Gastroesophageal sphincter (tissue), 4 donors: ENCODE data around the gene FAAH. TPM values are rescaled to one million over a fixed set of nuclear protein-coding genes. Genes with fewer than 3 reads are reported as not detected.
A peak's percentile ranks its signal among the peaks of the same experiment; 100 is the strongest.

ENCODE experiments used
- ATAC-seq: fragments of 150-250 bp; one replicate; pipeline ENCODE4 v1.9.1; 2016; ENCODE audit warnings: mild to moderate bottlenecking, moderate library complexity
- H3K27ac ChIP-seq, 4 donors: fragments of 200-600 bp; sonication (generic) in 3 of 4; 1 replicate in 3 of 4; 2 replicates in 1 of 4; pipeline ENCODE4 v1.5.1; 2016 to 2019
- H3K27me3 ChIP-seq: fragments of 200-600 bp; sonication (generic); one replicate; pipeline ENCODE4 v1.5.1; 2019
- H3K36me3 ChIP-seq, 2 donors: fragments of 200-600 bp; sonication (generic); one replicate each; pipeline ENCODE4 v1.5.1; 2019; ENCODE audit warnings: control low read depth in 1 of 2
- H3K4me1 ChIP-seq, 3 donors: fragments of 200-600 bp; sonication (generic); 1 replicate in 2 of 3; 2 replicates in 1 of 3; pipeline ENCODE4 v1.5.1; 2016 to 2019; ENCODE audit warnings: control low read depth in 2 of 3
- H3K4me3 ChIP-seq, 2 donors: fragments of 200-600 bp; sonication (generic); one replicate each; pipeline ENCODE4 v1.5.1; 2019; ENCODE audit warnings: mild to moderate bottlenecking in 1 of 2, moderate library complexity in 1 of 2
- H3K9me3 ChIP-seq, 3 donors: fragments of 200-600 bp; sonication (generic); one replicate each; pipeline ENCODE4 v1.5.1; 2017 to 2019; ENCODE audit warnings: control low read depth in 2 of 3
- CTCF ChIP-seq, 4 experiments: fragments of 200-600 bp in 2 of 4; fragments of 450-650 bp in 2 of 4; sonication (generic) in 1 of 4; IDR thresholded peaks; one replicate each; pipeline ENCODE4 v1.5.1; 2017 to 2019; ENCODE audit warnings: antibody characterized with exemption in 4 of 4, mild to moderate bottlenecking in 2 of 4, moderate library complexity in 2 of 4
- EP300 ChIP-seq: sonication (generic); formaldehyde crosslinking; IDR thresholded peaks from one replicate; pipeline ENCODE4 v1.6.1; 2017; ENCODE audit warnings: antibody characterized with exemption, mild to moderate bottlenecking
- POLR2A ChIP-seq, 2 donors: fragments of 450-650 bp; IDR thresholded peaks; one replicate each; pipeline ENCODE4 v1.6.1; 2017; ENCODE audit warnings: antibody characterized with exemption in 2 of 2, mild to moderate bottlenecking in 2 of 2, moderate library complexity in 1 of 2
- POLR2AphosphoS5 ChIP-seq: sonication (generic); formaldehyde crosslinking; IDR thresholded peaks from one replicate; pipeline ENCODE4 v1.6.1; 2017; ENCODE audit warnings: antibody characterized with exemption
- WGBS, 2 donors: methylation state at CpG; one replicate each; pipeline ENCODE4 v1.1.5; 2018; ENCODE audit warnings: low coverage in 1 of 2; 5-methylcytosine and 5-hydroxymethylcytosine counted together
- total RNA-seq, 4 donors: library from RNA; depleted of rRNA; stranded (reverse); fragments of >200 nt; gene quantifications; one replicate each; pipeline ENCODE4 v1.1.0, GENCODE V29; 2016

The FAAH gene
- total RNA-seq, 4 donors from 2014 or later: 6.8 to 8.1 (median 7.4) TPM

- H3K9me3 ChIP-seq: no peaks in the 10 kb centered on the region
- H3K27me3 ChIP-seq: no peaks in the 10 kb centered on the region
- WGBS, 2 donors: 100% methylated on average over 2 of the region's 12 CpGs; no CpG with 5 or more reads in 1 of the 2 donors
- ATAC-seq: no peak
- peaks cover 0 to 38% of the 10 kb centered on the region in 2 donors for H3K36me3 ChIP-seq
- H3K4me1 ChIP-seq: peaks cover 0 to 15% (median 7%) of the 10 kb centered on the region in 3 donors
- H3K4me3 ChIP-seq: no peak overlapping the region
- TF ChIP-seq CTCF (IDR thresholded peaks at IDR 0.05): no peak
- no peak for TF ChIP-seq EP300
- no peak for TF ChIP-seq POLR2AphosphoS5
- TF ChIP-seq POLR2A (IDR thresholded peaks at IDR 0.05): no peak
- no peak overlapping the region for H3K27ac ChIP-seq
These were observed 14.4 kb downstream of the FAAH start for GRCh38 chr1:46408356-46409062.

GRCh38 chr1:46409063-46409372, 14.9 kb downstream of the FAAH start:
- H3K27me3 ChIP-seq: no peaks in the 10 kb centered on the region
- H3K9me3 ChIP-seq: no peaks in the 10 kb centered on the region
- TF ChIP-seq POLR2AphosphoS5 (no peak), CTCF (IDR thresholded peaks at IDR 0.05) (no peak), POLR2A (IDR thresholded peaks at IDR 0.05) (no peak), EP300 (no peak)
- H3K4me3 ChIP-seq: no peak overlapping the region
- H3K4me1 ChIP-seq: peaks cover 0 to 15% (median 7%) of the 10 kb centered on the region in 3 donors
- peaks cover 0 to 43% of the 10 kb centered on the region in 2 donors for H3K36me3 ChIP-seq
- H3K27ac ChIP-seq: no peak overlapping the region
- WGBS, 2 donors: no CpG with 5 or more reads among the region's 1 CpG
- ATAC-seq: no peak

GRCh38 chr1:46410156-46411009, 16.3 kb downstream of the FAAH start:
- TF ChIP-seq EP300 (no peak), CTCF (IDR thresholded peaks at IDR 0.05) (no peak), POLR2AphosphoS5 (no peak), POLR2A (IDR thresholded peaks at IDR 0.05) (no peak)
- Histone ChIP-seq H3K36me3 (peaks cover 0 to 45% of the 10 kb centered on the region in 2 donors), H3K9me3 (no peaks in the 10 kb centered on the region), H3K4me1 (peaks cover 0 to 15% (median 7%) of the 10 kb centered on the region in 3 donors), H3K27me3 (no peaks in the 10 kb centered on the region), H3K27ac (no peak overlapping the region), H3K4me3 (no peak overlapping the region)
- peak; percentile 28 for ATAC-seq
- 69 to 100% methylated on average over 2 to 8 of the region's 17 CpGs for WGBS, 2 donors

GRCh38 chr1:46411010-46411405, 16.9 kb downstream of the FAAH start:
- no peak for ATAC-seq
- Histone ChIP-seq H3K4me1 (peaks cover 0 to 9% (median 5%) of the 10 kb centered on the region in 3 donors), H3K27me3 (no peaks in the 10 kb centered on the region), H3K9me3 (no peaks in the 10 kb centered on the region), H3K36me3 (peaks cover 0 to 45% of the 10 kb centered on the region in 2 donors), H3K27ac (no peak overlapping the region), H3K4me3 (no peak overlapping the region)
- 80 to 96% methylated on average over 1 to 4 of the region's 7 CpGs for WGBS, 2 donors
- TF ChIP-seq POLR2AphosphoS5 (no peak), CTCF (IDR thresholded peaks at IDR 0.05) (no peak), EP300 (no peak), POLR2A (IDR thresholded peaks at IDR 0.05) (no peak)
